ENCODE data around the gene RNF157.
A peak's percentile ranks its signal among the peaks of the same experiment; 100 is the strongest.

Gene RNF157

DNA sequence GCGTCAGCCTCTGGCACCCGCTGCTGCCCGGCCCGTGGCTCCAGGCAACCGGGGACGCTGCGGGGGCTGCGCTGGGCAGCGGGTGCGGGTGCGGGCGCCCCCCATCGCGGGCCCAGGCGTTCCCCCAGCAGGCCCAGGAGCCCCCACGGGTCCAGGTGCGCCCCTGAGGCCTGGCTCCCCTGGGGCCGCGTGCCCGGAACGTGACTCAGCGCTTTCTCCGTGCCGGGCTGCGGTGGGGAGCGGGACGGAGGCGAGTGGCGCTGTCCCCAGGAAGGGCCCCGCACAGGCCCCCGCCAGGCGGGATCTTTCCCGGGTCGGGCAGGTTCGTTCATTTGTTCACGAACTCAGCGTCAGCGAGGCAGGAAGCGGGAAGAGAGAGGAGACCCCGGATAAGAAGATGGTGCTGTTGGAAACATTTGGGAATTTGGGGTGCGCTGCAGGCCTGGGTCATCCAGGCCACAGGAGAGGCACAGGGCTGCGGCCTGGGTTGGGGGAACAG, 118.3 kb downstream of the RNF157 start:
- peak; percentile 17 to 42 for DNase-seq

DNA sequence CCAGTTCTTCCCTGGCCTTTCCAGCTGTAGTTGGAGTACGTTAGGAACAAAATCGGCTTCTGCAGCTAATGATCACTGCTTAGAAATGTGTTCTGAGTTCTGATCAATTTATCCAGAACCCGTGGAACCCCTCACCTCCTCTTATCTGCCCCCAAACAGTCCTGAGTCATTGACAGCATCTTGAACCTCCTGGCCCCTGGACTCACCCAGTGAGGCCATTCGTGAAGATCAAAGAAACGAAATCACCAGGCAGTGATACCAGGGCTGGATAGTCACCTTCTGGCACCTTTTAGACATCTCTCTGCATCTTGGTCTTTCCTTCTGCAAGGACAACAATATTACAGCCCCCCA, 119.7 kb downstream of the RNF157 start:
- no peak for DNase-seq

DNA sequence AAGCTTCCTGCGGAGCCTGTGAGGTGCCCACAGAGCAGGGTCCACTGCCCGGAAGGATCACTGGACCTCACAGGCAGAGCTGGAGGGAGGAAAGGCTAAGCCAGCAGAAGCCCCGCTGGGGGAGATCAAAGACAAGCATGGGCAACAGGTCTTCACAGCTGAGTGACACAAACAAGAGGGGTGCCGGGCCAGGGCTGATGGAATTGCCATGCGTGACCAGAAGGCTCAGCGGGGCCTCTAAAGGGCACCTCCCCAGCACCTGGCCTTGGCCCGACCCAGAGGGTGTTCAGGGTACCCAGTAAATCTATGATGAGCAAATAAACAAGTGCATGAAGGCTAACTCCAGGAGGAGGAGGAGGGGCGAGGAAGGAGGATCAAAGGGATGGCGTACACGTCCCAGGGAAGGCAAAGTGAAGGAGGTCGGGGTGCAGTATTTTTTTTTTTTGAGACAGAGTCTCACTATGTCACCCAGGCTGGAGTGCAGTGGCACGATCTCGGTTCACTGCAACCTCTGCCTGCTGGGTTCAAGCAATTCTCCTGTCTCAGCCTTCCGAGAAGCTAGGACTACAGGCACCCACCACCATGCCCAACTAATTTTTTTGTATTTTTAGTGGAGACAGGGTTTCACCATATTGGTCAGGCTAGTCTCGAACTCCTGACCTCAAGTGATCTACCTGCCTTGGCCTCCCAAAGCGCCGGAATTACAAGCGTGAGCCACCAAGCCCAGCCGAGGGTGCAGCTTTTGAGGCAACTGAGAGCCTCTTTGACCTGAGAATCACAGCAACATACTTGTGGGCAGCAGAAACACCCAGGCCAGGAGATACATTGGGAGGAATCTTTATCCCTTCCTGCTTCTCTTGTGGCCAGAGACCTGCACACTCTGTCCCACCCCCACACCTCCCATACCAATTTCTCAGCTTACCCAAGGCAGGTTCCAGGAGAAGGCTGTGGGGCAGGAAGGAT, 120.6 kb downstream of the RNF157 start:
- DNase-seq: no peak

DNA sequence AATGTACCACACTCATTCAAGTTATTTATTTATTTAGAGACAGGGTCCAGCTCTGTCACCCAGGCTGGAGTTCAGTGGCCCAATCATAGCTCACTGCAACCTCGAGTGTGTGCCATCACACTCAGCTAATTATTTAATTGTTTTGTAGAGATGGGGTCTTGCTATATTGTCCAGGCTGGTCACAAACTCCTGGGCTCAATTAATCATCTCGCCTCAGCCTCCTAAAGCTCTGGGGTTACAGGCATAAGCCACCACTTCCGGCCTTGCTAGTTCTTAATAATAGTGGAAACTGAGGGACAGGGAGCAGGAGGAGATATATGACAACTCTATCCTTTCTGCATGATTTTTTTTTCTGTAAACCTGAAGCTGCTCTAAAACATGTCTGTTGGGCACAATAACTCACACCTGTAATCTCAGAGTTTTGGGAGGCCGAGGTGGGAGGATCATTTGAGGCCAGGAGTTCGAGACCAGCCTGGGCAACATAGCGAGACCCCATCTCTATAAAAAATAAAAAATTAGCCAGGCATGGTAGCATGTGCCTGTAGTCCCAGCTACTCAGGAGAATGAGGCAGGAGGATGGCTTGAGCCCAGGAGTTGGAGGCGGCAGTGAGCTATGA, 125.0 kb downstream of the RNF157 start:
- no peak for DNase-seq

DNA sequence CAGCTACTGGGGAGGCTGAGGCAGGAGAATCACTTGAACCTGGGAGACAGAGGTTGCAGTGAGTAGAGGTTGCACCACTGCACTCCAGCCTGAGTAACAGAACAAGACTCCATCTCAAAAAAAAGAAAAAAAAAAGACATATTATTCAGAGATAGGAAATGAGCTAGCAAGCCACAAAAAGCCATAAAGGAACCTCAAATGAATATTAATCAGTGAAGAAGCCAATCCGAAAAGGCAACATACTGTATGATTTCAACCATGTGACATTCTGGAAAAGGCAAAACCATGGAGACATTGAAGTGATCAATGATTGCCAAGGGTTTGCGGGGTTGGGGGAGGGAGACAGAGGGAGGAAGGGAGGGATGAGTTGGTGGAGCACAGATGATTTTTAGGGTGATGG, 128.3 kb downstream of the RNF157 start:
- no peak for DNase-seq

DNA sequence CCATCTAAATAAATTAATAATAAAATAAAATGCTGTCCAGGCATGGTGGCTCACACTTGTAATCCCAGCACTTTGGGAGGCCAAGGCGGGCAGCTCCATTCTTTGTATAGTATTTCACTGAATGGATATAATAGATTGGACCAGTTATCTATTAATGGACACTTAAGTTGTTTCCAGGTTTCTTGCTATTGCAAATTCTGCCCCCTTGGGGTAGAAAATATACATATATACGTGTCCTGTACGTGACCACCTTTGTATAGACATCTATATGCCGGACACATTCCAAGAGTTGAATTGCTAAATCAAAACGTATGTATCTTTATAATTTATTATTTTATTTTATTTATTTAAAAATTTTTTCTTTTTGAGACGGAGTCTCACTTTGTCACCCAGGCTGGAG, 132.8 kb downstream of the RNF157 start:
- DNase-seq: no peak

DNA sequence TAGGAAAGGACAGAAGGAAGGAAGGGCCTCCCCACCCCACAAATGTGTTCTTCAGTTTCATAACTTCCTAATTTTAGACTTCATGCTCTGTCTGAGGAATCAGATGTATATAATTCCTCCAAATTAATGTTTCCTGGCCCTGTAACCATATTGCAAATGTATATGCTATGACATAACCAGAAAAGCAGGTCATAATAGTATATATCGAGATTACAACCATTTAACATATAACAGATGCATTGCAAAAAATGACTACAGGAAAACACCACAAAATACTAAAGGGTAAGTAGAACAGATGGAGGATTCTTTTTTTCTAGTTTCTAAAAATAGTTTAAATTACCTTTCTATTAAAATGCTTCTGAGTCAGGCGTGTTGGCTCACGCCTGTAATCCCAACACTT, 133.6 kb downstream of the RNF157 start:
- DNase-seq: no peak

DNA sequence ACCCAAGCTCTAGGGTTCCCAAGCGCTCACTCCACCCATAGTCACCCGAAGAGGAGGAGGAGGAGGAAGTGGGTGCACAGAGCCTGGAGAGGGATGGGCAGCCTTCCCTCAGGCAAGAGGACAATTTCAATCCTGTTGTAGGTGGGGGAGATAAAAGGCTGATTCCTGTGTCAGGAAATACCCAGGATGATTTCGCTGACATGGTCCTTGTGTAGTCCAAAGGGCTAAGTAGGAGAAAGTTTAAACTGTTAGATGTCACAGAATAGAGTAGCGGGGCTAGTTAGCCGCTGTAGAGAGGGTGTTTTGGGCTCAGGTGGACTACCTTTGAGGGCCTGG, 135.4 kb downstream of the RNF157 start:
- DNase-seq: no peak

DNA sequence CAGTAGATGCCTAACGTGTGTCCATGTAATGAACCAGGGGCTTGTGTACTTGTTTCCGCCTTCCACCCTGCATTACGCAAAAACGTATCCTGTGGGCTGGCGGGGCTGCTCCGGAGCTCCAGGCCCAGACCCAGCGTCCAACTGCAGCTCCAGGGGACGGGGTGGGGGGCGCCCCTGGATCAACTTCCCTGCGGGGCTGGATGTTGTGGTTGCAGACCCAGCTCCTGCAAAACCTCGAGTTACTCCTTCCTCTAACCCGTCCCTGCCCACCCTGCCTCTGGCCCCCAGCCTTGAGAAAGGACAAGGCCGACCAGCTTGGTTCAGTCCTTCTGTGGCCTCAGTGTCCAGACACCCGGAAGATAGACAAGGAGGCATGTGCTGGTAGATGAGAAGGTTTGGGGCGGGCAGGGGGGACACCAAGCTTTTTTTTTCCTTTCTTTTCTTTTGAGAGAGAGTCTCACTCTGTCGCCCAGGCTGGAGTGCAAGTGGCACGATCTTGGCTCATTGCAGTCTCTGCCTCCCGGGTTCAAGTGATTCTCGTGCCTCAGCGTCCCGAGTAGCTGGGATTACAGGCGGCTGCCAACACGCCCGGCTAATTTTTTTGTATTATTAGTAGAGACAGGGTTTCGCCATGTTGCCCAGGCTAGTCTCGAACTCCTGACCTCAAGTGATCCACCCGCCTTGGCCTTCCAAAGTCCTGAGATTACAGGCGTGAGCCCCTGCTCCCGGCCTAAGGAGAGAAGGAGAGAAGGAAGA, 136.0 kb downstream of the RNF157 start:
- no peak for DNase-seq

DNA sequence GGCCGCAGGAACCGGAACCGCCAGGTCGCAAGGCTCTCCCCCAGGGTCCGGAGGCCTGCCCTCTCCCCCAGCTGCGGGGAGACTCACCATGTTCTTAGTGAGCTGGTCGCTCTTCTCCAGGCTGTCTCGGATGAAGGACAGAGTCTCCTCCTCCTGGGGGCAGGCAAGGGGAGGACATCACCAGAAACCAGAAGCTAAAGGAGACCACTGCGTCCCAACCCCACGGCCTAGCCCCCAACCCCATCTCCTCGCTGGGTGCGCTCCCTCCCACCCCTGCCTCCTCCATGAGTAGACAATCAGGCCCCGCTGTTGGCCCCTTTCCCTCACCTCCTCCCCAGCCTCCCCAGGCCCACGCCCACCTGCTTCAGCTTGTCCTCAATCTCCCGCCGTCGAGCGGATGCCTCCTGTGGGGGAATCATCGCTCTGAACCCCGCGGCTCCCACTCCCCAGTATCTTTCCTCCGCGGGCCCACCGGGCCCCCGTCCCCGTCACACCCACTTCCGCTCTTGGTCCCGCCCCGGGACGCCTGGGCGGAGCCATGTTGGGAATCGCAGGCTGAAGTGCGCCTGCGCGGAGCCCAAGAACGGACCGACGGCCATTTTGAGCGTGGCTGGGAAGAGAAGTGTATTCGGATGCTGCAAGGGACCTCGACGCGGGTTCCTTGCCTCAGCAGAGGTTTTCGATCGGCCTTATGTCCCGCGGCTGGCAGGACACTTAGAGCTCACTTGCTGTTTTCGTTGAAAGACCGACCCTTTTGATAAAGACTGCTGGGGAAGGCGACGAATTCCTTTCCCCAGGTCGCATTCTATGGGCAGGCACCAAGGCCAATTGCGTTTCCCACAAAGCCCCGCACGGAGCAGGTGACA, 136.8 kb downstream of the RNF157 start, which contains the start of gene EXOC7:
EXOC7 (minus strand) TSS at position 514 of the 866 bp plus-strand sequence; CDS start at position 419, 95 bp downstream.
- DNase-seq: peak; percentile 90 to 92

DNA sequence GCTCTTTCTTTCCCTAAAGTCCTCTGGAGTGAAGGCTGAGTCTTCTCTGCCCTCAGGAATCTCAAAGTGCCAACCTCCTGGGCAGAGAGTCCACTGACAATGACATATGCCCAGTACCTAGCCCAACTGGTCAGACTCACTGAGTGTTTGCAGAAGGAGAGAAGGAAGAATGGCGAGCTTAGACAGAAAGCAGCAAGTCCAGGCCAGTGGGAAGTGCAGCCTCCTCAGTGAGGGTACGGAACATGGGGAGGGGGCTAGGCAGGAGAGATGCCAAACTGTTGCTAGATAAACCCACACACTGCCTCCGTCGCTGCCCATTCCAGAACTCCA, 137.4 kb downstream of the RNF157 start:
- no peak for DNase-seq

DNA sequence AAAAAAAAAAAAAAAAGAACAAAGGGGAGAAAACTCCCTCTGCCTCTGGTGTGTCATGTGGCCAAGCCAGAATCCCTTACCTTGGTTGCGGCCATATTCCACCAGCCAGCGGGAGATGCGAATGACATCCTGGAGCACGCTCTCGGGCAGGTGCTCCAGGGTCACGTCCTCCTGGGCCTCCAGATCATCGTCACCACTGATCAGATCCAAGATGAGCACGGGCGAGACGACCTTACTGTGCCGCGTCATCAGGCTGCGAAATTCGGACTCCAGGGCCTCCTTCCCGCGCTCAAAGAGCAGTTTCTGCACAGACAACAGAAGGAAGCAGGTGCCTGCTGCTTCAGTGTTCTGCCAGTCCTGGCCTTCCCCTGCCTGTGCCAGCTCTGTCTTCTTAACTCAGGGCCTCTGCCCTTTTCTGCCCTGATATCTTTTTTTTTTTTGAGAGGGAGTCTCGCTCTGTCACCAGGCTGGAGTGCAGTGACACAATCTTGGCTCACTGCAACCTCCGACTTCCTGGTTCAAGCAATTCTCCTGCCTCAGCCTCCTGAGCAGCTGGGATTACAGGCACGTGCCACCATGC, 142.5 kb downstream of the RNF157 start:
- no peak for DNase-seq

DNA sequence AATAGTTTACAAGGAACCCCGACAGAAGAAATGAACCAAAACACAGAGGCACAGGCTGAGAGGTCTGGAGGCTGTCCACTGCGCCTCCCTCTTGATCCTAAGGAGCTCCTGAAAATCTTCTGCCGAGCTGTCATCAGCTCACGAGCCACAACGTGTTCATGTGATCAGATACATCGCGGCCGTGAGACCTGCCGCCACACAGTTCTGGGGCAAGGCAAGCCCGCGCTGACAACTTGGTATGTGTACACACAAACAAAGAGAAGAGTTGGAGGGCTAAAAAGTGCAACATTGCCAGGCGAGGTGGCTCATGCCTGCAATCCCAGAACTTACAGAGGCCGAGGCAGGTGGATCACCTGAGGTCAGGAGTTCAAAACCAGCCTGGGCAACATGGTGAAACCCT, 144.3 kb downstream of the RNF157 start:
- DNase-seq: no peak

DNA sequence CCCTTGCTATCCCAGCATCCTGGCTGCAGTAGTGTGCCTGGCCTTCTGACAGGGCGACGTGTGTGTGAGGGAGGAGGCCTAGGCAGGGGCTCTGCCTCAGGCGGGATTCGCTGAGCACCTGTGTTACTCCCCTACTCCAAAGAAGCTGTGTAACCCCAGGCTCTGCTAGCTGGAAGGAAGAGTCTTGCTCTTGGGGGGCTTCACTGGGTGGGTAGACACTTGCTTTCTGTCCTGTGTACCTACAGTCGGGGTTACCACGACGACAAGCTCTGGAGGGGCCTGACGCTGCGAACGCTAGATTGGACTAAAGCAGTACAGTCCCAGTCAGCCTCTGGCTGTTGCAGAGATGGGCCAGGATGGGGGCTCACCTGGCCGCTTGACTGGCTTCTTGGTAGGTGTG, 146.2 kb downstream of the RNF157 start:
- no peak for DNase-seq

DNA sequence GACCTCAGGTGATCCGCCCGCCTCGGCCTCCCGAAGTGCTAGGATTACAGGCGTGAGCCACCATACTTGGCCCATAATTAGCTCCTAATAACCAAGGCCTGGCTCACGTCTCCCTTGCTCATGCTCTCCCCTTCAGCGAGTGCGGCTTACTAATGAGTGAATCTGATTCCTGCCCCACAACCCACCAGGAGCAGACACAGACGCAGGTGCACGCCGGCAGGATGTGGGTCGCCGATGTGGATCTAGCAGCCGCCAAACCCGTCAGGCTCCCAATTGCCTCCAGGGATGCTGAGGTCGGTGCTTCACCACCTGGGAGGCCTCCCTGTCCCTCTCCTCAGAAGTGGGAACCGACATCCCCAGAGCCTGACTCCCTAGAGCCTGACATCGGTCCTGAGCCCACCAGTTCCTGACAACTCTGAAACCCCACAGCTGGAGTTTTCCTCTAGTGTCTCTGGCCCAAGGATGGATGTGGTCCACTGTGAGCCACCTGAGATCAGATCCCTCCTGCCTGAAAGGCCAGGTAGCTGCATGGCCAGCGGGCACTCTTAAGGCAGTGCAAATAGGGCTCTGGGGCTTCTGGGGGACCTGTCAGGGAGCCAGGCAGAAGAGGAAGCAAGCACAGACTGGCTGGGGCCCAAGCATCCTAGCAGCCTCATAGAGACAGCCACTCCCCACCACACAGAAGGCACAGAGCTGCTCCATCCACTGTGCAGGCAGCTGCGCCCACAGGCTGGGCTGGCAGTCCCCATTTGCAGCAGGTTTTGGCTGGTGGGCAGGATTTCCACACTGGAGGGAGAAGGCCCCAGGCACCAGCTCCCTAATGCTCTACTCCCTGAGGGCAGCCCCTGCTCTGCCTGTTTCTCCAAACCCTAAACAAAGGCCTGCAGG, 147.5 kb downstream of the RNF157 start:
- DNase-seq: no peak

Measured in stimulated activated CD4-positive, alpha-beta T cell treated with anti-CD3 and anti-CD28 coated beads, Interleukin-4, amount 100 ng/mL, for 4 hours (primary cell).